Head of caudate nucleus (tissue), 42 donors: ENCODE data around the gene VPS37C.

Source experiments
- DNase-seq, 42 donors: peaks; one replicate each; pipeline versions ENCODE4 v3.0.0 to v3.0.0-alpha.2; 2020 to 2021; ENCODE audit warnings: mixed read lengths in 7 of 42
- intact Hi-C: fragments of 100-400 bp; cut with DNase I; formaldehyde crosslinking; loops from one replicate; pipeline ENCODE4 v1.15.0; 2022

The VPS37C gene

GRCh38 chr11:61125310-61125684 is 35.9 kb downstream of the VPS37C start:
- intact Hi-C loops, result loop anchor here (10.0 kb wide), 1 partner anchor 180 kb away; no protein-coding TSS in a partner anchor
- DNase-seq, result no peak

DNA sequence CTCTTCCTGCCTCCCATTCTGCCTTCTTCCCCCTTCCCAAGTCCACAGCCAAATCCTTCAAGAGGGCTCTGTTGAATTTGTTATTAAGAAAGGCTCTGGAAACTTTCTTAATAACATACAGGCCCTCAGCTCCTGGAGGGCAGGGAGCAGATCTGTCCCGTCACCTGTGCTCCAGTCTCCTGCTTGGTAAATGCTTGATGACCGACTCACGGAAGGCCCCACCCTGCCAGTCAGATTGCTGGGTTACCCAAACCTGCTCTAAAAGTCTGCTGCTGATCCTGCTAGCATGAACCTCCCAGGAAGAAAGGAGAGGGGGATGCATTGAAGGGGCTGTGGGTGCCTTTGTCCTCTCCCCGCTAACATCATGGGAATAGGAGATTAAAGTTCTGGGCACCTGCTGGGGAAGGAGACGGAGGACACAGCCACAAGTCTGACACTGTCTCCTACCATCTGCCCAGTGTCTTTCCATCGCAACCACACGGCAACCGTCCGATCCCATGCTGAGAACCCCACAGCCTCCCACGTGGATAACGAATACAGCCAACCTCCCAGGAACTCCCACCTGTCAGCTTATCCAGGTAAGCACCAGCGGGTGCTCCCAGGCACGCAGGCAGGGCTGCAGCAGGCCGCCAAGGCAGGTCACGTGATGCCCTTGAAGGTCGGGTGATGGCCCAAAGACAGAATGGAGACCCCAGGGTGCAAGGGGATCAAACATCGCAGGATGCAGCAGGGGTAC is 36.5 kb downstream of the VPS37C start:
- no peak for DNase-seq
- intact Hi-C loops, result loop anchor here (10.0 kb wide), 1 partner anchor 180 kb away; no protein-coding TSS in a partner anchor

DNA sequence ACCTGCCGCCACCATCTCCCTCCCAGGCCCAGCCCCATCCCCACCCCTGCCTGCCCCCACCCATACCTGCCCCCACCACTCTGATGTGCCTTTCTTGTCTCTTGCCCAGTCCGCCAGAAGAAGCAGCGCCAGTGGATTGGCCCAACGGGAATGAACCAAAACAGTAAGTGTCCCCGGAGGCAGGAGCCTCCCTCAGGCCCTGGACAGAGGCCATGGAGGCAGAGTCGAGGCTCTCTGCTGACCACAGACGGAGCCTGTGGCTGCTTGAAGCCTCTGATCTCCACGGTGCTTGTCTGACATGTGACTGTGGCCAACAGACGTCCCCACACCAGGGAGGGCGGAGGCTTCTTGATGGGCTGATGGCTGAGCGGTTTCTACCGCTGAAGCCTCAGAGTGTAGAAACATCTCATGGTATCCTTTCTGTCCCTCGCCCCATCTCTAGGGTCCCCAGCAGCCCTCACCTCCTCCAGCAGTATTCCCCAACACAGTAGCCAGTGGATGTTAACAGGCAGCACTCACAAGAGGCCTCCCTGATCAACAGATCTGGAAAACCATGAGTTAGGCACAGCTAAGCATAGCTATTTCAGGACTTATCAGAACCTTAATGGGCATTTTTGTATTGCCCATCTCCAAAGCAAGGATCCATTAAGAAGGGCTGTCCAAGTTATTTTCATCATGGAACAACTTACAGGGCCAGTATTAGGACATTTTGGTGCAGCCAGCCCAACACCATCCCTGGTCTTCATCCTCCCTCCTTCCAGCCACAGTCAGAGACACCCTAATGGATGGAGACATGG is 37.3 kb downstream of the VPS37C start:
- no peak for DNase-seq
- intact Hi-C loops, result loop anchor here (10.0 kb wide), 1 partner anchor 179 kb away; no protein-coding TSS in a partner anchor

- intact Hi-C loops, result loop anchor here (10.0 kb wide), 1 partner anchor 178 kb away; no protein-coding TSS in a partner anchor
- DNase-seq, result no peak
These were observed 38.5 kb downstream of the VPS37C start for GRCh38 chr11:61122761-61123160.

DNA sequence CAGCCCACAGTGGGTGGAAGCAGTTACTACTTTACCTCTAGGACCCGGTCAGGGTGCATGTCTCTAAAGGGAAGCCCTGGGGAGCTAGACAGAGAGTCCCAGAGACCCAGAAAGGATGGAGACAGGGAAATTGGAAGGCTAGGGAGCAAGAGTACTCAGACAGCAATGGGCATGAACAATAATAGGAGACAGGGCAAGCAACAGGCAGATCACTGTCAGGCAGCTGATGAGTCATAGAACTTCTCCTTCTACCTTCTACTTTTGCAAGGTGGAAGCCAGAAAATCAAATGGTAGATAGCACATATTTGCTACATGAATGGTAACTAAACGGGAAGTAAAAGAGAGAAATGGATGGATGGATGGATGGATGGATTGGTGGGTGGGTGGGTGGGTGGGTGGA is 39.3 kb downstream of the VPS37C start:
- intact Hi-C loops, result loop anchor here (10.0 kb wide), 1 partner anchor 177 kb away; no protein-coding TSS in a partner anchor

GRCh38 chr11:61121192-61121831 is 39.9 kb downstream of the VPS37C start:
- DNase-seq, result peak in 2 of 42 donors; percentile 17 to 31
- intact Hi-C loops, result loop anchor here (10.0 kb wide), 1 partner anchor 177 kb away; no protein-coding TSS in a partner anchor

More for the DNA sequence above, 39.3 kb downstream of the VPS37C start:
- peak in 4 of 42 donors; percentile 42 to 67 (median 52) for DNase-seq

GRCh38 chr11:61120706-61121191 is 40.5 kb downstream of the VPS37C start:
- DNase-seq, result peak in 41 of 42 donors; percentile 26 to 91 (median 67)
- intact Hi-C loops, result loop anchor here (10.0 kb wide), 1 partner anchor 176 kb away; no protein-coding TSS in a partner anchor

- no peak for DNase-seq
- intact Hi-C loops, result loop anchor here (10.0 kb wide), 1 partner anchor 175 kb away; no protein-coding TSS in a partner anchor
These were observed 41.0 kb downstream of the VPS37C start for GRCh38 chr11:61120099-61120705.

- intact Hi-C loops, result loop anchor here (10.0 kb wide), 1 partner anchor 65 kb away; no protein-coding TSS in a partner anchor
These were observed 41.7 kb downstream of the VPS37C start for GRCh38 chr11:61119571-61119970.

GRCh38 chr11:61119055-61119454 is 42.2 kb downstream of the VPS37C start:
- DNase-seq, result no peak
- intact Hi-C loops, result loop anchor here (10.0 kb wide), 1 partner anchor 66 kb away; no protein-coding TSS in a partner anchor

More at GRCh38 chr11:61119571-61119970, 41.7 kb downstream of the VPS37C start:
- DNase-seq, result no peak

DNA sequence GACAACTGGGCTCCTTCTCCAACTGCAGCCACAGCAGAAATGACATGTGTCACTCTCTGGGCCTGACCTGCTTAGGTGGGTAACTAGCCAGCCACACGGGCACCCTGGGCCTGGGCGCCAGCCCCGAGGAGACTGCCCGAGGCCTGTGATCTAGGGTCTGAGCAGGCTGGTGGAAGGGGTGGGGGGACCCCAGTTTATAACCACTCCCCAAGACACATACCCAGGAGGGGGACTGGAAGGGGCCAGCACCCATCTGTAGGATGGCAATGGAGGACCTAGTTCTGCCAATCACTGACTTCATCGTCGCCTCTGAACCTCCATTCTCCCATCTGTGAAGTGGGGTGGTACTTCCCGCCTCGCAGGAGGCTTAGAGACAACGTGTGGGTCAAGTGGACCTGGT is 42.8 kb downstream of the VPS37C start:
- DNase-seq, result no peak
- intact Hi-C loops, result loop anchor here (10.0 kb wide), 1 partner anchor 66 kb away; no protein-coding TSS in a partner anchor

GRCh38 chr11:61118004-61118403 is 43.2 kb downstream of the VPS37C start:
- no peak for DNase-seq
- intact Hi-C loops, result loop anchor here (10.0 kb wide), 1 partner anchor 67 kb away; no protein-coding TSS in a partner anchor

DNA sequence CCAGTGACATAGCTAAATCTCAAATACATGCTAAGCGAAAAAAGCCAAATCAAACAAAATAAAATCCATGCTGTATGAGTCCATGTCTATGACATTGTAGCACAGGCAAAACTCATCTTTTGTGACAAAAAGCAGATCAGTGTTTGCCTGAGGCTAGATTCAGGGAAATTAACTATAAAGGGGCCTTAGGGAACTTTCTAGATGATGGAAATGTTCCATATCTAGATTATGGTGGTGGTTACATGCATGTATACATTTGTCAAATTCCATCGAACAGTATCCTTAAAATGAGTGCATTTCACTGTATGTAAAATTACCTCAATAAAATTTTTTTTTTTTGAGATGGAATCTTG is 44.1 kb downstream of the VPS37C start:
- intact Hi-C loops, result loop anchor here (10.0 kb wide), 1 partner anchor 68 kb away; no protein-coding TSS in a partner anchor
- no peak for DNase-seq

- no peak for DNase-seq
These were observed 44.6 kb downstream of the VPS37C start for GRCh38 chr11:61116426-61117167.

DNA sequence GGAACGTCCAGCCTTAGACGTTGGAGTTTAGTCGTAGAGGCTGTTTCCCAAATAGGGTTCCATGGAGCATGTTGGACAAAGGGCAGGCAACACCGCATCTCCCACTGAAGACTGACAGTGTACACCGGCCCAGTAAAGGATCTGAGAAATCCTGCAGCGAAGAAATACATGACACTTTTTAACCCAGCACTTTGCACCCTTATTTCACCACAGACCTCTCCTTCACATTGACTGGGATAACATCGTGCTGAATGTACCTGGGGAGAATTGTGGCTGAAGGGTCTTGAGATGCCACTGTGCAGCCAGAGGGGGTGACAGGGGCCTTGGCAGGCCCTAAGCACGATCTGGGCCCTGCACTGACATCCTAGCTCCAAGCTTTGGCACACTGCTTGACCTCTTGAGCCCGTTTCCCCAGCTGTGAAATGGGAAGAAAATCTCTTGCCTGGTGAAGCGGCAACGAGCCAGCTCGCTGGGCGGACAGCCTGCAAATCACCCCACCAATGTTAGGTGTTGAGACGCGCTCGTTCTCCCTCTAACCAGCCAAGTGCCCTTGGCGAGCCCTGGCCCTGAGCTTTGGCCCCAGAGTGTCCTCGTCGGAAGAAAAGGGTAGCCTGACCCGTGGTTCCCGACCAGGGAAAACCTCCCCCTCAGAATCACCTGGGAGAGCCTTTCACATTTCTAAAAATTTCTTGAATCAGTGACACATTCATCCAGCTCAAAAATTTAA is 45.6 kb downstream of the VPS37C start:
- intact Hi-C loops, result loop anchor here (10.0 kb wide), 1 partner anchor 69 kb away; no protein-coding TSS in a partner anchor
- no peak for DNase-seq

More at GRCh38 chr11:61116426-61117167, 44.6 kb downstream of the VPS37C start:
- intact Hi-C loops, result loop anchor here (10.0 kb wide), 1 partner anchor 68 kb away; no protein-coding TSS in a partner anchor

- no peak for DNase-seq
- intact Hi-C loops, result loop anchor here (10.0 kb wide), 1 partner anchor 70 kb away; no protein-coding TSS in a partner anchor
These were observed 46.3 kb downstream of the VPS37C start for GRCh38 chr11:61114913-61115312.

GRCh38 chr11:61113201-61113600 is 48.0 kb downstream of the VPS37C start:
- peak in 1 of 42 donors; percentile 21 for DNase-seq
- intact Hi-C loops, result loop anchor here (10.0 kb wide), 1 partner anchor 72 kb away; no protein-coding TSS in a partner anchor
